HL-60 (cell line): ENCODE measurements around the gene CHTF8.

Experiments used
- GABPA ChIP-seq: IDR thresholded peaks from 2 replicates; pipeline ENCODE4 v1.6.1; 2012; ENCODE audit warnings: low read depth
- POLR2AphosphoS5 ChIP-seq: IDR thresholded peaks from 2 replicates; pipeline ENCODE4 v1.6.1; 2012; ENCODE audit warnings: low read depth
- SPI1 ChIP-seq: IDR thresholded peaks from 2 replicates; pipeline ENCODE4 v1.6.1; 2012; ENCODE audit warnings: low read depth, mild to moderate bottlenecking, borderline replicate concordance
- TF ChIP-seq, protein P1 (sequence below): IDR thresholded peaks from one replicate; pipeline ENCODE4 v1.5.1; 2011; ENCODE audit warnings: low read length, control low read depth, inconsistent platforms; ENCODE audit not compliant: insufficient read depth
- TF ChIP-seq, protein P2 (sequence below): IDR thresholded peaks from 2 replicates; pipeline ENCODE4 v1.6.1; 2012; ENCODE audit warnings: low read depth; ENCODE audit not compliant: insufficient replicate concordance

DNA sequence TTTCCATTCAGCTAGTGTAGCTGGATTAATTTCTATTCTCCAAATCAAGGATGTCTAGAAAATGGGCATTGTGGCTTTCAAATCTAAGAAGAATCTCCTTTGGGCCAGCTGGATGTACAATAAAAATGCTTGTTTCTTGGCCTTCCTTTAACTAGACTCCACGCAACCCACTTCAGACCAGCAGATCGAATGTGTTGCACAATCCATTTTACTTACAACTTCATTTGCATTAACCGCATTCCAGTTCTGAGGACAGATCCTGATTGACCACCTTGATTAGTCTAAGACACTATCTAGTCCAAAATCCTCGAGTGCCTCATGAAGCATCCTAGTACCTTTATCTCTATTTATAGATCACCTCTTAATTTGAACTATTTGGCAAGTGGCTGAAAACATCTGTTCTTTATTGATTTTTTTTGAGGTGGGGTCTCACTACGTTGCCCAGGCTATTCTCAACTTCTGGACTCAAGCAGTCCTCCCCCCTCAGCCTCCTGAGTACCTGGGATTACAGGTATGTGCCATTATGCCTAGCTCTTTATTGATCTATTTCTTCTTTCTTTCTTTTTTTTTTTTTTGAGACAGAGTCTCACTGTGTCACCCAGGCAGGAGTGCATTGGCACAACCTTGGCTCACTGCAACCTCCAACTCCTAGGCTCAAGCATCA is 47.2 kb downstream of the CHTF8 start:
- TF ChIP-seq, protein P1, sequence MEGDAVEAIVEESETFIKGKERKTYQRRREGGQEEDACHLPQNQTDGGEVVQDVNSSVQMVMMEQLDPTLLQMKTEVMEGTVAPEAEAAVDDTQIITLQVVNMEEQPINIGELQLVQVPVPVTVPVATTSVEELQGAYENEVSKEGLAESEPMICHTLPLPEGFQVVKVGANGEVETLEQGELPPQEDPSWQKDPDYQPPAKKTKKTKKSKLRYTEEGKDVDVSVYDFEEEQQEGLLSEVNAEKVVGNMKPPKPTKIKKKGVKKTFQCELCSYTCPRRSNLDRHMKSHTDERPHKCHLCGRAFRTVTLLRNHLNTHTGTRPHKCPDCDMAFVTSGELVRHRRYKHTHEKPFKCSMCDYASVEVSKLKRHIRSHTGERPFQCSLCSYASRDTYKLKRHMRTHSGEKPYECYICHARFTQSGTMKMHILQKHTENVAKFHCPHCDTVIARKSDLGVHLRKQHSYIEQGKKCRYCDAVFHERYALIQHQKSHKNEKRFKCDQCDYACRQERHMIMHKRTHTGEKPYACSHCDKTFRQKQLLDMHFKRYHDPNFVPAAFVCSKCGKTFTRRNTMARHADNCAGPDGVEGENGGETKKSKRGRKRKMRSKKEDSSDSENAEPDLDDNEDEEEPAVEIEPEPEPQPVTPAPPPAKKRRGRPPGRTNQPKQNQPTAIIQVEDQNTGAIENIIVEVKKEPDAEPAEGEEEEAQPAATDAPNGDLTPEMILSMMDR: no peak
- no peak for TF ChIP-seq POLR2AphosphoS5
- TF ChIP-seq, protein P2, sequence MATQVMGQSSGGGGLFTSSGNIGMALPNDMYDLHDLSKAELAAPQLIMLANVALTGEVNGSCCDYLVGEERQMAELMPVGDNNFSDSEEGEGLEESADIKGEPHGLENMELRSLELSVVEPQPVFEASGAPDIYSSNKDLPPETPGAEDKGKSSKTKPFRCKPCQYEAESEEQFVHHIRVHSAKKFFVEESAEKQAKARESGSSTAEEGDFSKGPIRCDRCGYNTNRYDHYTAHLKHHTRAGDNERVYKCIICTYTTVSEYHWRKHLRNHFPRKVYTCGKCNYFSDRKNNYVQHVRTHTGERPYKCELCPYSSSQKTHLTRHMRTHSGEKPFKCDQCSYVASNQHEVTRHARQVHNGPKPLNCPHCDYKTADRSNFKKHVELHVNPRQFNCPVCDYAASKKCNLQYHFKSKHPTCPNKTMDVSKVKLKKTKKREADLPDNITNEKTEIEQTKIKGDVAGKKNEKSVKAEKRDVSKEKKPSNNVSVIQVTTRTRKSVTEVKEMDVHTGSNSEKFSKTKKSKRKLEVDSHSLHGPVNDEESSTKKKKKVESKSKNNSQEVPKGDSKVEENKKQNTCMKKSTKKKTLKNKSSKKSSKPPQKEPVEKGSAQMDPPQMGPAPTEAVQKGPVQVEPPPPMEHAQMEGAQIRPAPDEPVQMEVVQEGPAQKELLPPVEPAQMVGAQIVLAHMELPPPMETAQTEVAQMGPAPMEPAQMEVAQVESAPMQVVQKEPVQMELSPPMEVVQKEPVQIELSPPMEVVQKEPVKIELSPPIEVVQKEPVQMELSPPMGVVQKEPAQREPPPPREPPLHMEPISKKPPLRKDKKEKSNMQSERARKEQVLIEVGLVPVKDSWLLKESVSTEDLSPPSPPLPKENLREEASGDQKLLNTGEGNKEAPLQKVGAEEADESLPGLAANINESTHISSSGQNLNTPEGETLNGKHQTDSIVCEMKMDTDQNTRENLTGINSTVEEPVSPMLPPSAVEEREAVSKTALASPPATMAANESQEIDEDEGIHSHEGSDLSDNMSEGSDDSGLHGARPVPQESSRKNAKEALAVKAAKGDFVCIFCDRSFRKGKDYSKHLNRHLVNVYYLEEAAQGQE: no peak
- TF ChIP-seq GABPA: no peak
- no peak for TF ChIP-seq SPI1
